Common myeloid progenitor, CD34-positive (primary cell): ENCODE data around the gene UBE3B.

Experiments
- CTCF ChIA-PET: fragments of 350-600 bp; sonication (Branson Sonifier 250); formaldehyde crosslinking; loops from one replicate; lab custom pipeline; 2021; ENCODE audit warnings: antibody characterized with exemption; lab: Charles Lee
- POLR2A ChIA-PET: fragments of 350-600 bp; sonication (Branson Sonifier 250); formaldehyde crosslinking; loops from one replicate; lab custom pipeline; 2021; ENCODE audit warnings: antibody characterized with exemption; lab: Charles Lee
- DNase-seq, 3 donors: peaks; one replicate each; pipeline versions ENCODE4 v3.0.0 to v3.0.0-alpha.2; 2013
- H3K27ac ChIP-seq, 2 experiments: 1 replicate in 1 of 2; 2 replicates in 1 of 2; pipeline ENCODE4 v1.7.0; 2013; ENCODE audit warnings: inconsistent platforms in 2 of 2, low read length in 2 of 2, mild to moderate bottlenecking in 2 of 2, low read depth in 1 of 2, moderate library complexity in 1 of 2; ENCODE audit not compliant: severe bottlenecking in 2 of 2, insufficient read depth in 1 of 2, poor library complexity in 1 of 2
- H3K27me3 ChIP-seq, 5 experiments: replicated peaks in 2 of 5; 1 replicate in 3 of 5; 2 replicates in 2 of 5; pipeline versions ENCODE4 v1.6.1 to v1.7.0; 2013; ENCODE audit warnings: low read length in 4 of 5, mild to moderate bottlenecking in 2 of 5, moderate library complexity in 2 of 5, inconsistent platforms in 1 of 5; ENCODE audit not compliant: insufficient read depth in 5 of 5, control insufficient read depth in 4 of 5
- H3K36me3 ChIP-seq, 4 experiments: 1 replicate in 2 of 4; 2 replicates in 2 of 4; pipeline versions ENCODE4 v1.6.1 to v1.7.0; 2013; ENCODE audit warnings: low read length in 3 of 4, control low read depth in 1 of 4, mild to moderate bottlenecking in 1 of 4; ENCODE audit not compliant: control insufficient read depth in 4 of 4, insufficient read depth in 4 of 4
- H3K4me1 ChIP-seq, 4 experiments: 1 replicate in 3 of 4; 2 replicates in 1 of 4; pipeline versions ENCODE4 v1.6.1 to v1.7.1; 2013; ENCODE audit warnings: low read length in 3 of 4, mild to moderate bottlenecking in 3 of 4, control low read depth in 1 of 4, inconsistent platforms in 1 of 4, moderate library complexity in 1 of 4; ENCODE audit not compliant: control insufficient read depth in 4 of 4, insufficient read depth in 4 of 4; ENCODE audit errors: control extremely low read depth in 1 of 4
- H3K4me3 ChIP-seq, 7 experiments: 1 replicate in 4 of 7; 2 replicates in 3 of 7; pipeline versions ENCODE4 v1.5.1 to v1.7.0; 2013; ENCODE audit warnings: mild to moderate bottlenecking in 7 of 7, low read length in 6 of 7, moderate library complexity in 6 of 7, inconsistent platforms in 2 of 7, low read depth in 2 of 7, control low read depth in 1 of 7; ENCODE audit not compliant: insufficient read depth in 4 of 7, control insufficient read depth in 1 of 7; ENCODE audit errors: extremely low read depth in 1 of 7
- H3K9me3 ChIP-seq, 5 experiments: 1 replicate in 4 of 5; 2 replicates in 1 of 5; pipeline versions ENCODE4 v1.6.1 to v1.7.1; 2013; ENCODE audit warnings: low read length in 4 of 5, mild to moderate bottlenecking in 2 of 5, inconsistent platforms in 1 of 5, low read depth in 1 of 5, moderate library complexity in 1 of 5; ENCODE audit not compliant: control insufficient read depth in 4 of 5, insufficient read depth in 2 of 5; ENCODE audit errors: control extremely low read depth in 1 of 5
- WGBS: methylation state at CpG from one replicate; pipeline ENCODE4 v1.1.5; 2013; ENCODE audit not compliant: insufficient coverage; 5-methylcytosine and 5-hydroxymethylcytosine counted together

Gene UBE3B

DNA sequence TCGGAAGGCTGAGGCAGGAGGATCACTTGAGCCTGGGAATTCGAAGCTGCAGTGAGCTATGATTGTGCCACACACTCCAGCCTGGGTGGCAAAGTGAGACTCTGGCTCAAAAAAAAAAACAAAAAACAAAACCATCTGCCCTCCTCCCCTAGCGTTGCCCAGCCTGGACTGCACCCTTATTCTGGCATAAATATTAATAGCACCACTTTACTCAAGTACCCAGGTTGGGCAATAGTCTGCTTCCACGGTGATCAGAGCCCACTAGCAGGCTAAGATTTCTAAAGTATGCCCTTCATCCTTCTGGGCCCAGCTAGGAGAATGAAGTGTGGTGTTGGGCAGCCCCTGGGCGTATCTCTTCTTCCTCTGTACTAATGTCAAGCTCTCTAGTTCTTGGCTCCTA is 33.6 kb upstream of the UBE3B start:
- ChIA-PET POLR2A (no interaction called here), CTCF (interaction anchor here (1.1 to 1.9 kb wide), 3 partner anchors 11 to 74 kb away, joined by 3 to 7 read pairs (median 3); no protein-coding TSS in a partner anchor)
- 96% methylated on average over 4 of the region's 5 CpGs for WGBS
- Histone ChIP-seq H3K4me3 (no peak overlapping the region), H3K27ac (no peak overlapping the region), H3K9me3 (no peaks in the 10 kb centered on the region), H3K27me3 (no peaks in the 10 kb centered on the region), H3K4me1 (no peaks in the 10 kb centered on the region), H3K36me3 (peaks cover 2 to 26% (median 12%) of the 10 kb centered on the region in 4 experiments)
- DNase-seq: no peak

GRCh38 chr12:109444259-109444658 is 33.2 kb upstream of the UBE3B start:
- no peaks in the 10 kb centered on the region for H3K27me3 ChIP-seq
- POLR2A ChIA-PET: no interaction called here
- no peak overlapping the region for H3K27ac ChIP-seq
- no peaks in the 10 kb centered on the region for H3K4me1 ChIP-seq
- H3K9me3 ChIP-seq: no peaks in the 10 kb centered on the region
- CTCF ChIA-PET: interaction anchor here (1.1 to 1.9 kb wide), 3 partner anchors 11 to 73 kb away, joined by 3 to 7 read pairs (median 3); no protein-coding TSS in a partner anchor
- peaks cover 2 to 29% (median 12%) of the 10 kb centered on the region in 4 experiments for H3K36me3 ChIP-seq
- no peak for DNase-seq
- 92% methylated on average over 4 of the region's 6 CpGs for WGBS
- H3K4me3 ChIP-seq: no peak overlapping the region

- H3K27ac ChIP-seq: no peak overlapping the region
- no peaks in the 10 kb centered on the region for H3K27me3 ChIP-seq
- 100% methylated on average over 2 of the region's 2 CpGs for WGBS
- H3K4me1 ChIP-seq: no peaks in the 10 kb centered on the region
- H3K9me3 ChIP-seq: no peaks in the 10 kb centered on the region
- CTCF ChIA-PET: interaction anchor here (1.2 to 1.9 kb wide), 2 partner anchors 8 to 12 kb away, joined by 4 to 7 read pairs; no protein-coding TSS in a partner anchor
- peaks cover 2 to 34% (median 13%) of the 10 kb centered on the region in 4 experiments for H3K36me3 ChIP-seq
- DNase-seq: no peak
- POLR2A ChIA-PET: no interaction called here
- no peak overlapping the region for H3K4me3 ChIP-seq
Measured at GRCh38 chr12:109445191-109445609, 32.2 kb upstream of the UBE3B start.

DNA sequence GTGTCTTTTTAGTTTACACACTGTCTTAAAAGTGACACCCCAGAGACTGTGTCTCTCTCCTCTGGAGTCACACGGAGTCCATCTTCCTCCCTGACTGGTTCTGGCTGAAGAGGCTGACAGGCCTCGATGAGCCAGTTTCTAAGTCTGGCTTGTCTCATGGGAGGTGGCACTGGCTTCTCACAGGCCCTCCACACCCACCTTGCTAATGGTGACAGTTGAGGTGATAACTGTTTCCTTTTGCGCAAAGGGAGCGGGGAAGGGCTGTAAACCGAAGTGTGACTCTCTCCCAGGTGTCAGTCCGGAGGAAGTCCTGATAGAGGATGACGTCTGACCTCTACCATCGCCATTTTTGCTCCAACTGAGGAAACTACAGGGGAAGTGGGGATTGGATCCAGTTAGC is 30.6 kb upstream of the UBE3B start:
- peaks cover 2 to 48% (median 22%) of the 10 kb centered on the region in 4 experiments for H3K36me3 ChIP-seq
- ChIA-PET POLR2A (no interaction called here), CTCF (interaction anchor here (2.4 kb wide), 1 partner anchor 14 kb away, joined by 9 read pairs; no protein-coding TSS in a partner anchor)
- H3K9me3 ChIP-seq: no peaks in the 10 kb centered on the region
- H3K4me1 ChIP-seq: no peaks in the 10 kb centered on the region
- DNase-seq: no peak
- H3K4me3 ChIP-seq: no peak overlapping the region
- 94% methylated on average over 8 of the region's 8 CpGs for whole genome bisulfite sequencing
- no peak overlapping the region for H3K27ac ChIP-seq
- no peaks in the 10 kb centered on the region for H3K27me3 ChIP-seq

GRCh38 chr12:109447482-109447881 is 30.0 kb upstream of the UBE3B start:
- CTCF ChIA-PET: interaction anchor here (1.0 to 2.4 kb wide), 2 partner anchors 14 to 17 kb away, joined by 3 to 9 read pairs; no protein-coding TSS in a partner anchor
- POLR2A ChIA-PET: no interaction called here
- no peak for DNase-seq
- Histone ChIP-seq H3K4me1 (no peaks in the 10 kb centered on the region), H3K27me3 (no peaks in the 10 kb centered on the region), H3K4me3 (no peak overlapping the region), H3K36me3 (peaks cover 2 to 54% (median 26%) of the 10 kb centered on the region in 4 experiments), H3K9me3 (no peaks in the 10 kb centered on the region), H3K27ac (no peak overlapping the region)
- 100% methylated on average over 1 of the region's 9 CpGs for WGBS

GRCh38 chr12:109448272-109448671 is 29.2 kb upstream of the UBE3B start:
- H3K36me3 ChIP-seq: peaks cover 2 to 62% (median 30%) of the 10 kb centered on the region in 4 experiments

GRCh38 chr12:109448707-109449390 is 28.6 kb upstream of the UBE3B start:
- H3K36me3 ChIP-seq: peaks cover 2 to 67% (median 34%) of the 10 kb centered on the region in 4 experiments
- no peak overlapping the region for H3K4me3 ChIP-seq
- no peak for DNase-seq
- no peaks in the 10 kb centered on the region for H3K9me3 ChIP-seq
- H3K27me3 ChIP-seq: no peaks in the 10 kb centered on the region
- H3K4me1 ChIP-seq: no peaks in the 10 kb centered on the region
- no peak overlapping the region for H3K27ac ChIP-seq
- POLR2A ChIA-PET: interaction anchor here (0.8 kb wide), 1 partner anchor 9 kb away, joined by 4 read pairs; no protein-coding TSS in a partner anchor
- CTCF ChIA-PET: interaction anchor here (1.0 to 2.1 kb wide), 3 partner anchors 12 to 20 kb away, joined by 3 to 11 read pairs (median 6); no protein-coding TSS in a partner anchor
- WGBS: 100% methylated on average over 7 of the region's 8 CpGs

More at GRCh38 chr12:109448272-109448671, 29.2 kb upstream of the UBE3B start:
- Histone ChIP-seq H3K4me3 (no peak overlapping the region), H3K27me3 (no peaks in the 10 kb centered on the region), H3K9me3 (no peaks in the 10 kb centered on the region), H3K4me1 (no peaks in the 10 kb centered on the region), H3K27ac (no peak overlapping the region)
- POLR2A ChIA-PET: no interaction called here
- CTCF ChIA-PET: interaction anchor here (1.0 to 2.4 kb wide), 2 partner anchors 15 to 18 kb away, joined by 3 to 9 read pairs; no protein-coding TSS in a partner anchor
- no peak for DNase-seq
- 100% methylated on average over 4 of the region's 5 CpGs for WGBS
